ENCODE measurements around the gene CLEC4G.

Gene CLEC4G

DNA sequence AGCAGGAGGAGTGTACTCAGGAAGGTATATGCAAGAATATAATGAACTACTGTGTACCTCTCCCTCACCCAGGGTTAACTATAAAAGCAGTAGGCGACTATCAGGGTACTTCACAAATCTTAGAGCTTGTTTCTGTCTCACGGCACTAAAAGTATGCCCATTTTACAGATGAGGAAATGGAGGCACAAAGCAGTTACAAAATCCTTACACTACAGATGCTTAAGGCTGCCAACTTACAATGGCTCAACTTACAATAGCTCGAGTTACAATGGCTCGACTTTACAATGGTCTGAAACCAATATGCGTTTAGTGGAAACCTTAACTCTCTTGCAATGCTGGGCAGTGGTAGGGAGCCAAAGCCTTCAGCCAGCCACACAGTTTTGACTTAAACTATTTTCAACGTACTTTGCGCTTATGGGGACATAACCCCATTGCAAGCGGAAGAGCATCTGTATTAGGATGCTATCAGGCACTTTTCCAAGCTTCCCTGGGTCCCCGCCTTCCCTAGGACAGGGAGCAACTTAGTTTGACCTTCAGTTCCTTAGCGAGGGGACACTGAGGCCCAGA, 34.1 kb downstream of the CLEC4G start:
- no peak for DNase-seq (ENCODE audit: low read depth in 2 of 2)

DNA sequence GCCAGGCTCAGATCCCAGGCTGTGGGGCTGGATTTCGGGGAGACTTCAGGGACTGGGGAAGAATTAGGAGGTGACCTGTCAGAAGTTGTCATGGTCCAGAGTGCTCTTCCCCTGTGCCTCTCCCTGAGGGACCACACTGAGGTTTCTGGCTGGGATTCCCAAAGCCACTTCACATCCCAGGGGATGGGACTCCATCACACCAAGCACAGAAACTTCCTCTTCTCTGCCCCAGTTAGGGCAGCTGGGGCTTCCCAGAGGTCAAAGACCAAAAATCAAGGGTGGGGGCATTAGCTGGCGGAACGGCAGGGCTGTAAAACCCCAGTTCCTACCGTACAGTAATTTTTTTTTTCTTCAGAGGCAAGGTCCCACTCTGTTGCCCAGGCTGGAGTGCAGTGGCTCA, 37.4 kb downstream of the CLEC4G start:
- DNase-seq (ENCODE audit: low read depth in 2 of 2): no peak

DNA sequence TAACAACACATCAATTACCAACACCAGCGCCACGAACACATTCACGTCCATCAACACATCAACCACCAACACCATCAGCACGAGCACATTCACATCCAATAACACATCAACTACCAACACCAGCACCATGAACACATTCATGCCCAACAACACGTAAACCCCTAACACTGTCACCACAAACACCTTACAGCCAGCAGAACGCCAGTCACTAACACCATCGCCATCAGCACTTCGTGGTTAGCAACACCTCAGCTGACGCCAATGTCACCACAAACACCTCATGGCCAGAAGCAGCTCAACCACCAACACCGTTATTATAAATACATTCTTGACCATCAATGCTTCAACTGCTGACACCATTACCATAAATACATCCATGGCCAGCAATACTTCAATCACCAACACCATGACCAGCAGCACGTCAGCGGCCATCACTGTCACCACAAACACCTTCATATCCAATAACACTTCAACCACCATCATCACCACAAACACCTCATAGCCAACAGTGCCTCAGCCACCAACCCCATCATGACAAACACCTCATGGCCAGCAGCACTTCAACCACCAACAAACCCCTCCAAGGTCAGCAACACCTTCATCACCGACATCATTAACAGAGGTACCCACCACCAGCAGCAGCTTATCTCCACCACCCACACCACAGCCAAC, 39.4 kb downstream of the CLEC4G start:
- no peak for DNase-seq (ENCODE audit: low read depth in 2 of 2)

DNA sequence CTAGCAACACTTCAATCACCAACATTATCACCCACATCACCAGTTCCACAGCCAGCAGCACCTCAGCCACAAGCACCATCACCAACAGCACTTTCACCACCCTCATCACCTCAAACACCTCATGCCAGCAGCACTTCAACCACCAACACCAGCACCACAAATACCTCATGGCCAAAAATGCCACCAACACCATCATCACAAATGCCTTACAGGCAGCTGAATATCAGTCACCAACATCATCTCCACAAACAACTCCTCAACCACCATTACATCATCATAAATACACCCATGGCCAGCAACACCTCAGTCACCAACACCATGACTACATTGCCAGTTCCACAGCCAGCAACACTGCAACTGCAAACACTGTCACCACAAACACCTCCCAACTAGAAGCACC, 40.4 kb downstream of the CLEC4G start:
- no peak for DNase-seq (ENCODE audit: low read depth in 2 of 2)

DNA sequence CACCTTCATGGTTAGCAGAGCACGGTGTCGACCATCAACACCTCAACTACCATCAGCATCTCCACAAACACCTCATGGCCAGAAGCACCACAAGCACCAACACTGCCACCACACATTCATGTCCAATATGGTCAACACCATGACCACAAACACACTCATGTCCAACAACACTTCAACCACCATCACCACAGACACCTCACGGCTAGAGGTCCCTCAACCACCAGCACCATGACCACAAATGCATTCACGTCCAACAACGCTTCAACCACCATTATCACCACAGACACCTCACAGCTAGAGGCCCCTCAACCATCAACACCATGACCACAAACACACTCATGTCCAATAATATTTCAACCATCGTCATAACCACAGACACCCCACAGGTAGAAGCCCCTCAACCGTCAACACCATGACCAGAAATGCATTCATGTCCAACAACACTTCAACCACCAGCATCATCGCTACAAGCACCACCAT, 41.1 kb downstream of the CLEC4G start:
- no peak for DNase-seq (ENCODE audit: low read depth in 2 of 2)

DNA sequence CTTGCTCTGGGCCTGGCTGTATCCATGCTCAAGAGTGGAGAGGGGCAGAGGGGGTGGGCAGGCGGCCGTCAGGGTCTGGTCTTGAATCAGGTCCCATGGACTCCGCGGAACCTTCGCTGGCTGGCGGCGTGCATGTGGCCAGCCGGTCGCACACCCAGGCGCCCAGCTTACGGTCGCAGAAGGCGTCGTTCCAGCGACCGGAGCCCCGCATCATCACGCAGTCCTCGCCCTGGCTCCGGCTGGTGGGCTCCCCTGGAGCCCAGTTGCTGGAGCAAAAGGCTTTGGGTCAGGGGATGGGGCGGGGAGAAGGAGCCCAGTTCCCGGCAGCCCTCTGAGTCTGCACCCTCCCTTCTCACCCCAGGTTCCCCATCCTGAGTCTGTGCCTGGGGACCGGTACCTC, 42.7 kb downstream of the CLEC4G start:
- DNase-seq (ENCODE audit: low read depth in 2 of 2): no peak

DNA sequence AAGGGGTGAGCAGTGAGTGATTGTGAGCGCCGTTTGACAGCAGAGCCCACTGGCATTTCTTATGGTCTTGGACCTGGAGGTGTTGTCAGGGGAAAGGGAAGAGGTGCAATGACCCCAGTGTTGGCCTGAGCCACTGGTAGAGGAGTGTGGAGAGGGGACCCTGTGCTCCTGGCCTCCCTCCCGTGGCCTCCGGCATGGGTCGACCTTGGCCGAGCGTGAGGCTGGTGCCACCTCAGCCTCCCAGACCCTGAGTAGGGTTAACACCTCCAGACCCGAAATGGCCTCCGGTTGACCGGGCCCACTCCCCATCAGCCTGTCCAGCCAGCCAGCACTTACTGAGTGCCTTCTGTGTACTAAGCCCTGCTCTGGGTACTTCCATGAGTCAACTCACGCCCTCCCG, 44.7 kb downstream of the CLEC4G start:
- no peak for DNase-seq (ENCODE audit: low read depth in 2 of 2)

DNA sequence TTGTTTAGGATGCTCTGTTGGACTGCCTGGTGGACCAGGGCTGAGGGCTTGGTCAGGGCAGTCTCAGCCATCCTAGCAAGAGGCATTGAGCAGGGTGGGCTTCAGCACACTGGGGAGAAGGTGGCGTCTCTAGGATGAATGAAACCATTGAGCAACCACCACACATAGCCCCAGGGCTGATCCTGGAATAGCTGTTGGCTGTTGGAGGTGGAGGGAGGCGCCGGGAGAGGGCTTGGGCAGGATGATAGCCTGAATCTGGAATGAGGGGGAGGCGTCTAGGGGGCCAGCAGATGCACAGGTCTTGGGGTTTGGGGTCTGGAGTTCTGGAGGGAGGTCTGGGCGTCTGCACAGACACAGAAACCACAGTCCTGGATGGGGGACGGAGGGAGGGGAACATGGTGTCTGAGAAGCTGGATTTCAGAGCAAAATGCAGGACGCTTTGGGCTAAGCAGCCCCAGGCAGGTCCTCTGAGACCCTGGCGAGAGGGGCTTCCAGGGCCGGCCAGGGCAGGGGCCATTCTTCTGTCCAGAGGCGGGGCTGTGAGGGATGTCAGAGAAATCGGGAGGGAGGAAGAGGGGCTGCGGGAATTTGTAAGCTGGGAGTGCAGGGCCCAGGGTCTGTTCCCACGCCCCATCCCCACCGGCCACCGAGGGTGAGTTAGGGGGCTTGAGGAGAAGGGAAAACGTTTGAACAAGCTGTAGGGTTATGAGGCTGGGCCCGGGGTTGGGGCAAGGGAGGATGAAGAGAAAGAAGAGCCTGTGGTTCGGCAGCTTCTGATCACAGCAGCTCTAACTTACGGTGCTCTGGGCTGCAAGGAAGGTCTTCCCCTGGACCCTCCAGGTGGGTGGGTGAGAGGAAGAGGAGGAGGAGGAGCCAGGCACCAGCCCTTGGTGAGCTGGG, 46.1 kb downstream of the CLEC4G start:
- DNase-seq (ENCODE audit: low read depth in 2 of 2): no peak

DNA sequence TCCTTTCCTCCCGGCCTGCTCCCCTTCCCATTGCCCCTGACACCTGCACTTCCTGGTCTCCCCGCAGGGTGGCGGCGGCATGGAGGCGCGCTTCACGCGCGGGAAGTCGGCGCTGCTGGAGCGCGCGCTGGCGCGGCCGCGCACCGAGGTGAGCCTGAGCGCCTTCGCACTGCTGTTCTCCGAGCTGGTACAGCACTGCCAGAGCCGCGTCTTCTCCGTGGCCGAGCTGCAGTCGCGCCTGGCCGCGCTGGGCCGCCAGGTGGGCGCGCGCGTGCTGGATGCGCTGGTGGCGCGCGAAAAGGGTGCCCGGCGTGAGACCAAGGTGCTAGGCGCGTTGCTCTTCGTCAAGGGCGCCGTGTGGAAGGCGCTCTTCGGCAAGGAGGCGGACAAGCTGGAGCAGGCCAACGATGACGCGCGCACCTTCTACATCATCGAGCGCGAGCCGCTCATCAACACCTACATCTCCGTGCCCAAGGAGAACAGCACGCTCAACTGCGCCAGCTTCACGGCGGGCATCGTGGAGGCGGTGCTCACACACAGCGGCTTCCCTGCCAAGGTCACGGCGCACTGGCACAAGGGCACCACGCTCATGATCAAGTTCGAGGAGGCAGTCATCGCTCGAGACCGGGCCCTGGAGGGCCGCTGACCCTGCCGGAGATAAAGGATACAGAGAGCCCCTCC, 49.6 kb downstream of the CLEC4G start:
- no peak for DNase-seq (ENCODE audit: low read depth in 2 of 2)

DNA sequence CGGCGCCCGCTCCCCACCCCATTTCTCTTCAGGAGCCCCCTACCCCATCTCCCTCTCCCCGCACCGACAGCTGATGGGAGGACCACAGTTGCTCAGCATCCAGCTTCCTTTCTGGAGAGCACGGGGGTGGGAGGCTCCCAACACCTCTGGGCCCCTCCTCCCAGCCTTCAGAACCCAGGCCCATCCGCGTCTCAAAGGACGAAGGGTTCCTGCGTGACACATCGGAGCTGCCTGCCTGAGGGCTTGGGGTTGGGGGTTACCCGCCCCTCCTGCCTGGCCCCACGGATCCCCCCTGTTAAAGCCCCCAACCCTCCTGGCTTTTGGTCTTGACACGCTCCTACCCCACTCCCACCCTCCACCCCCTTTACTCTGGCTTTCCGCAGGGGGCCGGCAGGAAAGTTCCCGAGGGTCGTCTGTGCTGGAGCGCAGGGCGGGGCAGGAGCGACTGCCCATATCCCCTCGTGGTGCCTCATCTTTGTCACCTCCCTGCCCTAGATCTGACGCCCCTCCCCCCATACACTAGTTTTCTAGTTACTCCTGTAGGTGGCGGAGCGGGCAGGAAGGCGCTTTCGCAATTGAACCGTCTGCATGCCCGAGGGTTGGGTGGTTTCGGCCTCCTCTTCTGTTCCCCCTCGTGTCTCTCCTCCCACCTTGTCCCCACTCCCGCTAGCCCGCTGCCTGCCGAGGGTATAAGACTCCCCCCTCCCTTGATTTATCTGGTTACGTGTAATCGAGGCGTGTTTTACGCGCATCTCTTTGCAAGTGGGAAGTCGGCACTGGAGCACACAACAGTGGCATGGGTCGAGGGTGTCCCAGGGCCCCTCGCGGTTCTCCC, 50.4 kb downstream of the CLEC4G start:
- peak; percentile 60 to 61 for DNase-seq (ENCODE audit: low read depth in 2 of 2)

DNA sequence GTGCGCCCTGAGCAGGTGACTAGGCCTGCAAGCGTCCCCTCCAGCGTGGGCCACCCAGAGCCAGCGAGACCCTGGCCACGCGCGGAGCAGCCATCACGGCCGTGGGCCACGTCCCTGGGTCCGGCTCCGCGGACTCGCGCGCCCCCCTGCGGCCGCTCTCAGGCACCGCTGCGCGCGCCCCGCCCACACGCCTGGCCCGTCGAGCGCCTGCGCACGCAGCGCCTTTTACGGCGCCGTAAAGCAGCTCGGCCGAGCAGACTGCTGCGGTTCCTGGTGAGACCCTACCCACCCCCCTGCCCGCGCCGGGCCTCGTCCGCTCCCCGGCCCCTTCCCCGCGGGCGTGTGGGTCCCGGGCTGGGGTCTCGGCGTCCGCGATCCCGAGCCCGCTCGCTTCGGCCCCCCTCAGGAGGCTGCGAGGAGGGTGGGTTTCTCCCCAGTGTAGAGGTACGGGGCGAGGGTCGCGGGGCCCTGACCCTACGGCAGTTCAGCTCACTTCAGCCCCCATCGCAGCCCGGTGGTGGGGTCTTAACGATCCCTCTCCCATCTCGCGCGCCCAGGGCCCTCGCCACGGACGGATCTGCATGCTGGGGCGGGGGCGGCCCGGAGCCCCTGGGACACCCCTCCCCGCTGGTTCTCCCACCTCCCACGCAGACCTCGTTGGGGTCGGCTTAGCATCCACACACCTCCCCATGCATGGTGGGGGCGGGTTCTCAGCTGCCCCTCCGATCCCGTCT, 51.1 kb downstream of the CLEC4G start, which contains the start of gene TRAPPC5:
TSS of gene TRAPPC5 (plus strand) at position 228 of the 734 bp plus-strand sequence. CDS start 1,421 bp downstream, outside the sequence.
- peak; percentile 75 to 76 for DNase-seq (ENCODE audit: low read depth in 2 of 2)

DNA sequence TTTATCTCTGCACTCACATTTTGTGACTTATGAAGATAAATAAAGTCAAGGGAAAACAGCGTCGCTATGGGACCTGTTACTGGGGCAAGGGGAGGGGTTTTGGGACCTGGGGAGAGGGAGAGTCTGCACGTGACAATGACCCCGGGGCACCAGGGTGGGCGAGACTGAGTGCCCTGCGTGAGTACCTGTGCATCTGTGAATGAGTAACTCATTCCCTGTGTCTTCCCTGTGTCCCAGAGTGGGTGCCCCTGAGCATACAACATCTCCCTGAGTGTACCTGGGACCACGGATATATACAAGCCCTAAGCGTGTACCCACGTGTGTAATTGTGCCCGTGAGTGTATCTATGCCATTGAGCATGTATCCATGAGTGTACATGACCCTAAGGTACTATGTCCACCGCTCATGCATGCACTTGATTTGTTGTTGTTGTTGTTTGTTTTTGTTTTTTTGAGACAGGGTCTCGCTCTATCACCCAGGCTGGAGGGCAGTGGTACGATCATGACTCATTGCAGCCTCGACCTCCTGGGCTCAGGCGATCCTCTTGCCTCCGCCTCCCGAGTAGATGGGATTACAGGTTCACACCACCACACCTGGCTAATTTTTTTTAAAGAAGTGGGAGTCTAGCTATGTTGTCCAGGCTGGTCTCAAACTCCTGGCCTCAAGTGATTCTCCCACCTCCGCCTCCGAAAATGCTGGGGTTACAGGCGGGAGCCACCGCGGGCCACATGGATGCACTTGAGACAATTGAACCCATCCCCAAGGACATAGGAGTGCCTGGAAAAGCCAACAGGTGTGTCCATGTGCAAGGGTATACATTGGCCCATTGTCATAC, 51.9 kb downstream of the CLEC4G start:
- no peak for DNase-seq (ENCODE audit: low read depth in 2 of 2)

DNA sequence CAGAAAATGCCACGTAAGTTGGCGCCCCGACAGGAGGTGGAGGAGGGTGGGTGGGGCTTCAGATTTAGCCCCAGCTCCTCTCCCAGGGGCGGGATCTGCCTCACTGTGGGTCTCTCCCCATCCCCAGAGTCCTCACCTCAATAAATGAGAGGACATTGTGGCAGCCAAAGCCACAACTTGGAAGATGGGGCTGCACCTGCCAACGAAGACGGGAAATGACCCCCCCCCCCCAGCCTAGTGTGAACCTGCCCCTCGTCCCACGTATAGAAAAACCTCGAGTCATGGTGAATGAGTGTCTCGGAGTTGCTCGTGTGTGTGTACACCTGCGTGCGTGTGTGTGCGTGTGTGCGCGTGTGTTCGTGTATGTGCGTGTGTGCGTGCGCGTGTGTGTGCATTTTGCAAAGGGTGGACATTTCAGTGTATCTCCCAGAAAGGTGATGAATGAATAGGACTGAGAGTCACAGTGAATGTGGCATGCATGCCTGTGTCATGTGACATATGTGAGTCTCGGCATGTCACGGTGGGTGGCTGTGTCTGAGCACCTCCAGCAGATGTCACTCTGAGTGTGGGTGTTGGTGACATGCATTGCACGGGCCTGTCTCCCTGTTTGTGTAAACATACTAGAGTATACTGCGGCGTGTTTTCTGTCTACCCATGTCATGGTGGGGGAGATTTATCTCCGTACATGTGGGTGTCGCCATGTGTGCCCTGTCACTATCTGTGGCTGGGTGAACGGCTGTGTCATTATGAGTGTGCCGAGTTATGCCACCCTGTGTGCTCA, 52.7 kb downstream of the CLEC4G start:
- DNase-seq (ENCODE audit: low read depth in 2 of 2): peak in 1 of 2 donors; percentile 34

All from stimulated activated CD8-positive, alpha-beta memory T cell treated with anti-CD3 and anti-CD28 coated beads, Interleukin-7, amount 100 ng/mL, for 1 hour (primary cell).